GM13976 (cell line): ENCODE measurements around the gene ZNF695.
"Not testable (repeated sequence)": the region's sequence is repeated elsewhere in the genome, so short reads cannot be mapped to it uniquely, and the experiment has no call there.

Experiments
- DNase-seq: peaks from one replicate; pipeline ENCODE4 v3.0.0; 2012; ENCODE audit warnings: low spot score
- in situ Hi-C: fragments of 300-500 bp; cut with MboI; formaldehyde crosslinking; loops from one replicate; pipeline ENCODE4 v1.12.0; 2022; ENCODE audit warnings: low sequenced_read_pairs, mixed read lengths, inconsistent platforms; ENCODE audit not compliant: unreplicated experiment
- TF ChIP-seq, protein P1 (sequence below): IDR thresholded peaks from 2 replicates; pipeline ENCODE4 v1.5.1; 2012; ENCODE audit warnings: borderline replicate concordance, mild to moderate bottlenecking; ENCODE audit not compliant: insufficient read depth; ENCODE audit errors: extremely low read depth, missing control alignments, control extremely low read depth

The ZNF695 gene

DNA sequence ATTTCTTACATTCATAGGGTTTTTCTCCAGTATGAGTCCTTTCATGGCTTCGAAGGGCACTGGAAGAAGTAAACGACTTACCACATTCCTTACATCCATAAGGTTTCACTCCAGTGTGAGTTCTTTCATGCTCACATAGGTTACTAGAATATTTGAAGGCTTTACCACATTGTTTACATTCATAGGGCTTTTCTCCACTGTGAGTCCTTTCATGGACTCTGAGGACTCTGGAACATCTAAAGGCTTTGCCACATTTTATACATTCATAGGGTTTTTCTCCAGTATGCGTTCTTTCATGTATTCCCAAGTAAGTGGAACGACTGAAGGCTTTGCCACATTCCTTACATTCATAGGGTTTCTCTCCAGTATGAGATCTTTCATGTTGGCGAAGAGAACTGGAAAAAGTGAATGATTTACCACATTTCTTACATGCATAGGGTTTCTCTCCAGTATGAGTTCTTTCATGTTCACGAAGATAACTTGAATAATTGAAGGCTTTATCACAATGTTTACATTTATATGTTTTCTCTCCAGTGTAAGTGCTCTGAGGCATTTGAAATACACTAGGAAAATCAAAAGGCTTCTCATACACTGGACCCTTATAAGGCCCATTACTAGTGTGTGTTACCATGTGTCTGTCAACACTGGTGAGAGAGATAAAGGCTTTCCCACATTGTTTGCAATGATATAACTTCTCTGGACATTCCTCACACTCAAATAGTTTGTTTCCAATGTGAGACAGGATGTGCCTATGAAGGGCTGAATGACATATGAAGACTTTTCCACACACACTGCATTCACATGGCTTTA lies 29.9 kb upstream of the ZNF695 start:
- in situ Hi-C loops, result no loop called here
- TF ChIP-seq, protein P1, sequence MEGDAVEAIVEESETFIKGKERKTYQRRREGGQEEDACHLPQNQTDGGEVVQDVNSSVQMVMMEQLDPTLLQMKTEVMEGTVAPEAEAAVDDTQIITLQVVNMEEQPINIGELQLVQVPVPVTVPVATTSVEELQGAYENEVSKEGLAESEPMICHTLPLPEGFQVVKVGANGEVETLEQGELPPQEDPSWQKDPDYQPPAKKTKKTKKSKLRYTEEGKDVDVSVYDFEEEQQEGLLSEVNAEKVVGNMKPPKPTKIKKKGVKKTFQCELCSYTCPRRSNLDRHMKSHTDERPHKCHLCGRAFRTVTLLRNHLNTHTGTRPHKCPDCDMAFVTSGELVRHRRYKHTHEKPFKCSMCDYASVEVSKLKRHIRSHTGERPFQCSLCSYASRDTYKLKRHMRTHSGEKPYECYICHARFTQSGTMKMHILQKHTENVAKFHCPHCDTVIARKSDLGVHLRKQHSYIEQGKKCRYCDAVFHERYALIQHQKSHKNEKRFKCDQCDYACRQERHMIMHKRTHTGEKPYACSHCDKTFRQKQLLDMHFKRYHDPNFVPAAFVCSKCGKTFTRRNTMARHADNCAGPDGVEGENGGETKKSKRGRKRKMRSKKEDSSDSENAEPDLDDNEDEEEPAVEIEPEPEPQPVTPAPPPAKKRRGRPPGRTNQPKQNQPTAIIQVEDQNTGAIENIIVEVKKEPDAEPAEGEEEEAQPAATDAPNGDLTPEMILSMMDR, result no peak
- DNase-seq, result no peak

DNA sequence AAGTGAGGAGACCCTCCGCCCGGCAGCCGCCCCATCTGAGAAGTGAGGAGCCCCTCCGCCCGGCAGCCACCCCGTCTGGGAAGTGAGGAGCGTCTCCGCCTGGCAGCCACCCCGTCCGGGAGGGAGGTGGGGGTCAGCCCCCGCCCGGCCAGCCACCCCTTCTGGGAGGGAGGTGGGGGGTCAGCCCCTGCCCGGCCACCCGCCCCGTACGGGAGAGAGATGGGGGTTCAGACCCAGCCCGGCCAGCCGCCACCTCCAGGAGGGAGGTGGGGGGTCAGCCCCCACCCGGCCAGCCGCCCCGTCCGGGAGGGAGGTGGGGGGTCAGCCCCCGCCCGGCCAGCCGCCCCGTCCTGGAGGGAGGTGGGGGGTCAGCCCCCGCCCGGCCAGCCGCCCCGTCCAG lies 24.4 kb upstream of the ZNF695 start:
- DNase-seq, in situ Hi-C loops: not testable (repeated sequence)

DNA sequence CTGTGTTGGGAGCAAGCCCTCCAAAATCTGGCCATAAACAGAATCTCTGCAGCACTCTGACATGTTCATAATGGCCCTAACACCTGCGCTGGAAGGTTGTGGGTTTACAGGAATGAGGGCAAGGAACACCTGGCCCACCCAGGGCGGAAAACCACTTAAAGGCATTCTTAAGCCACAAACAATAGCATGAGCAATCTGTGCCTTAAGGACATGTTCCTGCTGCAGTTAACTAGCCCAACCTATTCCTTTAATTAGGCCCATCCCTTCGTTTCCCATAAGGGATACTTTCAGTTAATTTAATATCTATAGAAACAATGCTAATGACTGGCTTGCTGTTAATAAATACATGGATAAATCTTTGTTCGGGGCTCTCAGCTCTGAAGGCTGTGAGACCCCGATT lies 16.8 kb upstream of the ZNF695 start:
- in situ Hi-C loops, DNase-seq: not testable (repeated sequence)

DNA sequence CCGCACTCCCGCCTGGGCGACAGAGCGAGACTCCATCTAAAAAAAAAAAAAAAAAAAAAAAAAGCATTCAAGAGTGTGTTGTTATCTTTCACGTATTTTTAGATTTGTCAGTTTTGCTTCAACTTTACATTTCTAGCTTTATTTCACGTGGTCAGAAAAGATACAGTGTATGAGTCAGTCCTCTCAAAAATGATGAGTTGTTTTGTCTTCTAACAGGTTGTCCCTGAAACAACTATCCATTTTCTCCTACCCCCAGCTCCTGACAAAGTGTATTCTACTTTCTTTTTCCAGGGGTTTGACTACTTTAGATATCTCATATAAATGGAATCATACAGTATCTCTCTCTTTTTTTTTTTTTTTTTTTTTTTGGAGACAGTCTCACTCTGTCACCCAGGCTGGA lies 5.5 kb upstream of the ZNF695 start:
- in situ Hi-C loops, result no loop called here
- no peak for DNase-seq
- TF ChIP-seq, protein P1, result no peak

DNA sequence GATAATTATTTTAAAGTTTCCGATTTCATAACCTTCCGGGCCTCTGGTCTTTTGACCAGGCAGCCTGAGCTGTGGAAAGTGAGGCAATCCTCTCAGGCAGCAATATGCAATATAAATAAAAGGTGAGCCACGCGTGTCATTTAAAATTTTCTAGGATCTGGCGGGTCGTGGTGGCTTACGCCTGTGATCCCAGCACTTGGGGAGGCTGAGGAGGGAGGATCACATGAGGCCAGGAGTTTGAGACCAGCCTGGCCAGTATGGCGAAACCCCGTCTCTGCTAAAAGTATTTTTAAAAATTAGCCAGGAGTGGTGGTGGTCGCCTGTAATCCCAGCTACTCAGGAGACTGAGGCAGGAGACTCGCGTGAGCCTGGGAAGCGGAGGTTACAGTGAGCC lies 546 bp upstream of the ZNF695 start:
- TF ChIP-seq, protein P1, result no peak
- in situ Hi-C loops, result no loop called here
- no peak for DNase-seq

DNA sequence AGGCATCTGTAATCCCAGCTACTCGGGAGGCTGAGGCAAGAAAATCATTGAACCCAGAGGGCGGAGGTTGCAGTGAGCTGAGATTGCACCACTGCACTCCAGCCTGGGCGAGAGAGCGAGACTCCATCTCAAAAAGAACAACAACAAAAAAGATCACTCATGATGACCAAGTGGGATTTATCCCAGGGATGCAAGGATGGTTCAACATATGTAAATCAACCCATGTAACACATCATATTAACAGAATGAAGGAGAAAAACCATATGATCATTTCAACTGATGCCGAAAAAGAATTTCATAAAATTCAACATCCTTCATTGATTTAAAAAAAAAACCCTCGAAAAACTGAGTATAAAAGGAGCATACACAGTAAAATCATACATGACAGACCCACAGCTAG lies 3.8 kb downstream of the ZNF695 start:
- DNase-seq, in situ Hi-C loops: not testable (repeated sequence)

DNA sequence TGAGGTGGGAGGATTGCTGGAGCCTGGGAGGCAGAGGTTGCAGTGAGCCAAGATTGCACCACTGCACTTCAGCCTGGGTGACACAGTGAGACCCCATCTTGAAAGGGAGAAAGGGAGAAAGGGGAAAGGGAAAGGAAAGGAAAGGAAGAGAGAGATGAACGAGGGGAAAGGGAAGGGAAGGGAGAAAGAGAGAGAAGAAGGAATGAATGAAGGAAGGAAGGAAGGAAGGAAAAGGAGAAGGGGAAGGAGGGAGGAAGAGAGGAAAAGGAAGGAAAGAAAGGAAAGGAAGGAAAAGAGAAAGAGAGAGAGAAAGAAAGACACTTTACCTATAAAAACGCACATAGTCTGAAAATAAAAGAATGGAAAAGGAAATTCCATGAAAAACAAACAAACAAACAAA lies 18.0 kb downstream of the ZNF695 start:
- in situ Hi-C loops, result no loop called here
- no peak for DNase-seq
- TF ChIP-seq, protein P1, result no peak

DNA sequence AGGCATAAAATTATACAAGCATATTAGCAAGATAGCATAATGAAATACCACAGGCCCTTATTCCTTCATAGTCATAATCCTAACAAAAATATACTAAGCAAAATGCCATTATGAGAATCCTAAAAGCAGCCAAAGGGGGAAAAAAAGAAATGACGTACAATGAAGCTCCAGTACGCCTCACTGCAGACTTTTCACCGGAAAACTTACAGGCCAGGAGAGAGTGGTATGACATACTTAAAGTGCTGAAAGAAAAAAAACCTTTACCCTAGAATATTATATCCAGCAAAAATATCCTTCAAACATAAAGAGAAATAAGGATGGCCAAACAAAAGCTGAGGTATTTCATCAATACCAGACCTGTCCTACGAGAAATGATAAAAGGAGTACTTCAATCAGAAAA lies 19.5 kb downstream of the ZNF695 start:
- TF ChIP-seq, protein P1, result no peak
- in situ Hi-C loops, result no loop called here
- DNase-seq, result no peak
